Occipital lobe (tissue), 2 donors: ENCODE results near the gene CSH2. TPM values are rescaled to one million over a fixed set of nuclear protein-coding genes. Genes with fewer than 3 reads are reported as not detected.
"Not testable (repeated sequence)": the region's sequence is repeated elsewhere in the genome, so short reads cannot be mapped to it uniquely, and the experiment has no call there.

ENCODE experiments used
- DNase-seq: peaks from one replicate; lab custom pipeline; 2025; lab: John Stamatoyannopoulos, UW
- total RNA-seq: library from RNA; depleted of rRNA; stranded (reverse); fragments of >200 nt; gene quantifications from one replicate; pipeline ENCODE4 v1.2.3, GENCODE V29; 2014

The CSH2 gene
- total RNA-seq, 1 donor from 2014 or later, result not detected

- no peak for DNase-seq
These were observed 18.3 kb downstream of the CSH2 start for GRCh38 chr17:63855185-63855584.

GRCh38 chr17:63854709-63855108, 18.8 kb downstream of the CSH2 start:
- no peak for DNase-seq

- no peak for DNase-seq
These were observed 20.2 kb downstream of the CSH2 start for GRCh38 chr17:63853260-63853659.

GRCh38 chr17:63850401-63850800, 23.1 kb downstream of the CSH2 start:
- no peak for DNase-seq

GRCh38 chr17:63848834-63849689, 24.4 kb downstream of the CSH2 start:
- peak; percentile 81 for DNase-seq

GRCh38 chr17:63847525-63848249, 25.8 kb downstream of the CSH2 start:
- no peak for DNase-seq

- DNase-seq, result no peak
These were observed 28.0 kb downstream of the CSH2 start for GRCh38 chr17:63845509-63845908.

- no peak for DNase-seq
These were observed 29.4 kb downstream of the CSH2 start for GRCh38 chr17:63843910-63844677.

- DNase-seq, result not testable (repeated sequence)
These were observed 30.0 kb downstream of the CSH2 start for GRCh38 chr17:63843387-63843888.

GRCh38 chr17:63842540-63843386, 30.7 kb downstream of the CSH2 start, which contains the start of gene SMARCD2:
Gene SMARCD2, minus strand, starts transcription at chr17:63842685. Its CDS starts 11 bp downstream, at chr17:63842674.
- DNase-seq, result peak; percentile 99

- no peak for DNase-seq
These were observed 31.3 kb downstream of the CSH2 start for GRCh38 chr17:63842173-63842539.

GRCh38 chr17:63841350-63842172, 31.9 kb downstream of the CSH2 start:
- DNase-seq, result peak; percentile 58

- DNase-seq, result no peak
These were observed 32.7 kb downstream of the CSH2 start for GRCh38 chr17:63840591-63841349.

GRCh38 chr17:63838631-63839171, 34.8 kb downstream of the CSH2 start:
- peak; percentile 80 for DNase-seq

GRCh38 chr17:63837962-63838600, 35.4 kb downstream of the CSH2 start:
- DNase-seq, result no peak

- no peak for DNase-seq
These were observed 36.0 kb downstream of the CSH2 start for GRCh38 chr17:63837480-63837879.

- no peak for DNase-seq
These were observed 36.7 kb downstream of the CSH2 start for GRCh38 chr17:63836811-63837210.

- no peak for DNase-seq
These were observed 38.2 kb downstream of the CSH2 start for GRCh38 chr17:63835167-63835720.
